HG02981 (cell line): ENCODE results near the gene RIGI.
"Not testable (repeated sequence)": the region's sequence is repeated elsewhere in the genome, so short reads cannot be mapped to it uniquely, and the experiment has no call there.

ENCODE experiments used
- ATAC-seq: cut with Tn5 transposase; IDR thresholded peaks from one replicate; pipeline ENCODE4 v1.9.1; 2021; ENCODE audit warnings: mild to moderate bottlenecking, moderate library complexity; ENCODE audit not compliant: unreplicated experiment

RIGI gene

DNA sequence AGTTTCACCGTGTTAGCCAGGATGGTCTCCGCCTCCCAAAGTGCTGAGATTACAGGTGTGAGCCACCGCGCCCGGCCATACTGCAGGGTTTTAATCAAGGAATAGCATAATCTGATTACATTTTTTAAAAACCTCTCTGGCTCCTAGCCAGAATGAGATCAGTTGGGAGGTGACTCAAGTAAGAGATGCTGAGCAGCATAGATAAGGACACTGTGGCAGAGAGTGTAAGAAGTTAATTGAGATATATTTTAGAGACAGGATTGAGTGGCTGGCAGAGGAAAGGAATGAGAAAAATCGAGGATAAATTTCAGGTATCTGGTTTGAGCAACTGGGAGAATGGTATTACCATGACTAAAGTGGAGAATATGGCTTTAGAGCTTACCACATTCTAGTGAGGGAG, 7.3 kb upstream of the RIGI start:
- no peak for ATAC-seq

- no peak for ATAC-seq
Observed at GRCh38 chr9:32526707-32527048, 682 bp upstream of the RIGI start.

DNA sequence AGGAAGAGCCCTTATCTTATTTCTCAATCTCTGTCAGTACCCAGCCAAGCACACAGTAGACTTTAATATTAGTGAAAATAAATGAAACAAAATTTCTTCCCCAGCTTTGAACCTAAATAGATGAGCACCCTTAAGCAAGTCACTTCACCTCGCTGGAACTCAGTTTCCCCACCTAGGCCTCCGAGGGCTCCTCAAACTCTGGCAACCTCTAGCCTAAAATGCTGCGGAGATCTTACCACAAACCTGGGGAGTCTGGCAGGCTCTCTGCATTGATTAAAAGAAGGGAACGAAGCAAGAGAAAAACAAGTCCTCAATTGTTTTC, 326 bp downstream of the RIGI start:
- peak; percentile 15 for ATAC-seq

DNA sequence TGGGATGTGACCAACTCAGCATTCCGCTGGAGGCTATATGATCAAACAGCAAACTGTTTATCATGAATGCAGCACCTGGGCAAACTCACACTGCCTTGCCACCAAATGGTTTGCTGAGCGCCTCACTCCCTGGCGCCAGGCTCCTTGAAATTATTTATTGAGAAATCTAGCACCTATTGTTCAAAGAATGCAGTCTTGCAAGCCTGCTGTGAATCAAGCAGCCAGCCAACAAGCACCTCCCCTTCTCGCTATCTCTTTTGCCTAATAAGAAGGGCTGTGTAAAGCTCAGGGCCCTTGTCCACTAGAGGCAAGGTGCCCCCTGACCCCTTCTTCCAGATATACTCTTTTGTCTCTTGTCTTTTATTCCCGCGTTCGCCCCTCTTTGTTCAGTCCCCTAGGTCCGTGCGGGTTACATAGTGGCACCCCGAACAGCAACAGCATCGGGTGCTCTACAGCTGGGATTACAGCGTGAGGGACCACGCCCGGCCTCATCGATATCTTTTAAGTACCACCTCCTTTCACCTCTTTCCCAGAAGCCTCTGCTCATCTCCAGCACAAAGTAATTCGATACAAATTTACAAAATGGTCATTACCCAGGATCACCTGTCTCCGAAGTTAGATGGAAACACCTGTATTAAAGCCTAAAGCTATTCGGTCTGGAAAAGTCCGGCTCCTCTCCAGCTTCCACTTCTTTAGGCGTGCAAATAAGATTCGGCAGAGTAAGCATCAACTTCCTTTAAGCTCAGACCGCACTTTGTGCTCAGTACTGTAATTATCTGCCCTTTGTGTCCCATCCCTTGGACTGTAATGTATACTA, 896 bp downstream of the RIGI start:
- ATAC-seq, result peak; percentile 28

DNA sequence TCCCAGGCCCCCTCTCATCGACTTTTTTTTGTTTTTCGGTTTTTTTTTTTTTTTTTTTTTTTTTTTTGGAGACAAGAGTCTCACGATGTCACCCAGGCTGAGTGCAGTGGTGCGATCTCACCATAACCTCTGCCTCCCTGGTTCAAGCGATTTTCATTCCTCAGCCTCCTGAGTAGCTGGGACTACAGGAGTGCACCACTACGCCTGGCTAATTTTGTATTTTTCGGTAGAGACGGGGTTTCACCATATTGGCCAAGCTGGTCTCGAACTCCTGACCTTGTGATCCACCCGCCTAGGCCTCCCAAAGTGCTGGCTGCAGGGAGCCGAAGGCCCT, 1.5 kb downstream of the RIGI start:
- ATAC-seq, result not testable (repeated sequence)

DNA sequence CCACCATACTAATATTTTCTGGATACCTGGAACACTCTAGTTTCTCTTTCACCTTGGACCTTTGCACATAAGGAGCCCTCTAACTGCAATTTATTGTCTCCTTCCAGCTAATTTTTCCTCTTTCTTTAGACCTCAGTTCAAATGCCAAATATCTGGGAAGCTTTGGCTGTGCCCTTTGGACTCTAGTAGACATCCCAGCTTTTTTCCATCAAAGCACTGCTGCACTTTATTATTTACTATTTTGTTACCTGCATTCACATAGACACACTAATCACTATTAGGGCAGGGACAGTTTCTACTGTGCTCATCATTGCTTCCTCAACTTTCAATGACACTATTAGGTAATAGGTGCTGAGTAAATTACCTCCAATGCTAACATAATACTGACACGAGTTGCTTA, 2.1 kb downstream of the RIGI start:
- no peak for ATAC-seq

GRCh38 chr9:32518276-32518675, 7.7 kb downstream of the RIGI start:
- no peak for ATAC-seq

- ATAC-seq, result no peak
Observed at GRCh38 chr9:32516241-32516640, 9.8 kb downstream of the RIGI start.

DNA sequence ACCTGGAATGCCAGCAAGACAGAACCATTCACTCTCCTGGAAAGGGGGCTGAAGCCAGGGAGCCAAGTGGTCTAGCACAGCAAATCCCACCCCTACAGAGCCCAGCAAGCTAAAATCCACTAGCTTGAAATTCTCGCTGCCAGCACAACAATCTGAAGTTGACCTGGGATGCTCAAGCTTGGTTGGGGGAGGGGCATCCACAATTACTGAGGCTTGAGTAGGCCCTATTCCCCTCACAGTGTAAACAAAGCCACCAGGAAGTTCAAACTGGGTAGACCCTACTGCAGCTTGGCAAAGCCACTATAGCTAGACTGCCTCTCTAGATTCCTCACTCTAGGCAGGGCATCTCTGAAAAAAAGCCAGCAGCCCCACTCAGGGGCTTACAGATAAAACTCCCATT, 17.3 kb downstream of the RIGI start:
- ATAC-seq, result no peak

GRCh38 chr9:32503008-32503407, 23.0 kb downstream of the RIGI start:
- ATAC-seq, result no peak

DNA sequence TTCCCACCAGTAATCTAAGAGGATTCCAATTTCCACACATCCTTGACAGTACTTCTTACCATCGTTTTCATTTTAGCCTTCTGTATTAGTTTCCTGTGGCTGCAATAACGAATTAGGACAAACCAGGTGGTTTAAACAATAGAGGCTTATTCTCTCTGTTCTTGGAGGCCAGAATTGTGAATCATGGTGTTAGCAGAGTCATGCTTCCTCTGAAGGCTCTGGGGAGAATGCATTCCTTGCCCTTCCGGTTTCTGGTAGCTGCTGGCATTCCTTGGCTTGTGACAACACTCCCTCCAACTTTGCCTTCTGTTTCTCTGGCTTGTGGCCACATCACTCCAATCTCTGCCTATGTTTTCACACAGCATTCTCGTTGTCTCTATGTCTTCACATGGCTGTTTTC, 23.5 kb downstream of the RIGI start:
- no peak for ATAC-seq

DNA sequence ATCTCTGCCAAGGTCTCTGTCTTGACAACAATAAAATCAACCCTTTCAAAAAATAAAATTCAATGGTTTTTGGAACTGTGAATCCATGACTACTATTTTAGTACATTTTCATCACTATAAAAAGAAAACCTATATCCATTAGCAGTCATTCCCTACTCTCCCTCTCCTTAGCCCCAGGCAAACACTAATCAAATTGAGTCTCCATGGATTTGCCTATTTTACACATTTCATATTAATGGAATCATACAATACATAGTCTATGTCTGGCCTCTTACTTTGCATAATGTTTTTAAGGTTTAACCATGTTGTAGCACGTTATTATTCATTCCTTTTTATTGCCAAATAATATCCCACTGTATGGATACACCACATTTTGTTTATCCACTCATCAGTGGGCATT, 24.1 kb downstream of the RIGI start:
- no peak for ATAC-seq

GRCh38 chr9:32500768-32501167, 25.2 kb downstream of the RIGI start:
- no peak for ATAC-seq

DNA sequence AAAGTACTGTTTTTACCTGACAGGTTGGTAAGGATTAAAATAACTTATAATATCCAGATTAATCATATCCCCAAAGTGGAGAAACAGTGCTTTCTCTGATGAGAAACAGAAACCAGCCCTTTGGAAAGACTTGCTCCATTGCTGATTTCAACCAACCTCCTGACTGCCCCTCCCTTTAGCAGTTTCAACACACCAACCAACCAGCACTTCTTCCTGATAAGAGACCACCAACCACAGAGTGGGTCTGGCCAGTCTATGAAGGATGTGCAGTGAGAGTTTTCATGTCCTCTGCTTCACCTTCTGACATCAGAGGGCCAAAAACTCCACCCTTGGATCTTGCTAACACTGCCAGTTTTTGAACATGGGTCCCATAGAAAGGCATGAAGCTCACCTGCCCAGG, 28.1 kb downstream of the RIGI start:
- no peak for ATAC-seq

- ATAC-seq, result no peak
Observed at GRCh38 chr9:32490601-32491000, 35.4 kb downstream of the RIGI start.

DNA sequence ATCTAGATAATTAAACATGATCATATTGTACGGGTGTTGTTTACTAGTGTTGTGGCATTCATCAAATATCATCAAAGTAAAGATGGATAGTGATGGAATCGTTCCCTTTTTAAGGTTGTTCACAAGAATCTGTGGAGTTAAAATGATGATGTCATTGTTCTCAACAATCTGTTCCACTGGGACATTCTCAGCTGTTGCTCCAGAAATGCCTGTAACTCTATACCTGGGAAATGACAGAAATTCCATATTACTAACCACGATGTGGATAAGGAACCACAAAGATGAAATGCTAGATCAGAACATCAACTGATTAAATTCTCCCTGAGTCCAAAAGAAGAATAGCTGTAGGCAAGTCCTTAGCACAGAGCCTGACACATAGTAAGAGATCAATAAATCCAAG, 38.0 kb downstream of the RIGI start:
- no peak for ATAC-seq

DNA sequence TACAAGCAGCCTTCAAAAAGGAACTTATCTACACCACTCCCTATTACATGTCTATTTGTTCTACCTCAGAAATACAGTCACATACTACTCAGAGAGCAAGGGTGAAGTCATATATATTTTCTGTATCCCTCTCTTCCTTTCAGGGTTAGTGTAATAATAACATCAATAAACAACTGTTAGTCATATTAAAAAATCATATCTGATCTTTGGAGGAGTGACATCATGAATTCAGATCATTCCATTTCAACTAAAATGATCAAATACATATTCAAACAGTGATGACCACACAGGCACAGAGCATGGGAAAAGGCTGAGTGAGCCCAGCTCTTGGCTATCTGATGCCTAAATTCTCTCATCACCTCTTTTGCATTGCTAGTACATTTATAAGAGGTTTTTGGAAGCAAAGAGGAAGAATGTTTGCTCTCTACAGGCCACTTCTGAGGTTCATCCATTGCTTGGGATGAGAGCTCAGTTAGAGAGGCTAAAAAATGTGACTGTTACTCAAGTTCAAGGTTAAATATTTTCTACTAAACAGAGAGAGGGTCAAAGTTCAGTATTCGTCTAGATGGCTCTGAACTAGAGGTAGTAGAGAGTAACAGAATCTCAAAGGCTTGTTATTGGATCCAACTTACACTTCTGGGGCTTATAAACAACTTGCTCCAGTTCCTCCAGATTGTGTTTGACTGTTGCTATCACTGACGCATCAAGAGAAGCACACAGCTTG, 39.0 kb downstream of the RIGI start:
- no peak for ATAC-seq

GRCh38 chr9:32483343-32483742, 42.7 kb downstream of the RIGI start:
- ATAC-seq, result no peak
